ENCODE results near the gene CLIC6. TPM values are rescaled to one million over a fixed set of nuclear protein-coding genes. Genes with fewer than 3 reads are reported as not detected.
A peak's percentile ranks its signal among the peaks of the same experiment; 100 is the strongest.

CLIC6 gene
- polyA plus RNA-seq, 2 of the 4 experiments (the other 2 are of a cell fraction) = 0.01 to 0.08 TPM

GRCh38 chr21:34635307-34635706, 33.5 kb upstream of the CLIC6 start:
- WGBS (ENCODE audit: missing lambda C conversion rate) = 50% methylated on average over 3 of the region's 3 CpGs
- Histone ChIP-seq H3K9me3 (no peaks in the 10 kb centered on the region), H3K4me2 (no peak overlapping the region), H3K27ac (no peak overlapping the region), H3K4me3 (no peak overlapping the region), H3K4me1 (no peaks in the 10 kb centered on the region)
- no peak for FAIRE-seq
- peak in 1 of 2 experiments; percentile 5 for DNase-seq (ENCODE audit: low read depth in 1 of 2, low spot score in 1 of 2)
- no peak for ATAC-seq
- no peak for TF ChIP-seq HOXA7 (CRISPR knock-in tag; IDR thresholded peaks at IDR 0.05)
- TF ChIP-seq FOXS1 (CRISPR knock-in tag; IDR thresholded peaks at IDR 0.05) = no peak
- TF ChIP-seq BCL3 (IDR thresholded peaks at IDR 0.05) = no peak
- no peak for TF ChIP-seq TFCP2L1 (CRISPR knock-in tag; IDR thresholded peaks at IDR 0.05)
- TF ChIP-seq CTCF (IDR thresholded peaks at IDR 0.05) = peak; percentile 14; the same call in 1 of the 3 replicates
- no peak for TF ChIP-seq NFE2L2 (conservative IDR thresholded peaks at IDR 0.05; ENCODE audit: low read length)
- ChIA-PET POLR2A (no interaction called here), CTCF (interaction anchor here (1.1 to 1.2 kb wide), 2 partner anchors 8 to 287 kb away, joined by 3 read pairs; no protein-coding TSS in a partner anchor)

- H3K4me2 ChIP-seq = no peak overlapping the region
- H3K4me3 ChIP-seq = no peak overlapping the region
- WGBS (ENCODE audit: missing lambda C conversion rate) = 15% methylated on average over 3 of the region's 3 CpGs
- FAIRE-seq (no peak), DNase-seq (ENCODE audit: low read depth in 1 of 2, low spot score in 1 of 2) (no peak), ATAC-seq (no peak; a peak in 1 of 6 replicates)
- POLR2A ChIA-PET = no interaction called here
- H3K4me1 ChIP-seq = no peaks in the 10 kb centered on the region
- CTCF ChIA-PET = interaction anchor here (0.6 to 1.3 kb wide), 4 partner anchors 41 to 276 kb away, joined by 3 to 5 read pairs (median 4); no protein-coding TSS in a partner anchor
- TF ChIP-seq HOXB5 (CRISPR knock-in tag; IDR thresholded peaks at IDR 0.05) (no peak), EP300 (IDR thresholded peaks at IDR 0.05) (no peak), HDAC2 (IDR thresholded peaks at IDR 0.05) (no peak), JUNB (IDR thresholded peaks at IDR 0.05) (no peak), USF2 (IDR thresholded peaks at IDR 0.05) (no peak), RNF2 (IDR thresholded peaks at IDR 0.05; ENCODE audit: borderline replicate concordance, low read depth) (no peak), RFX5 (IDR thresholded peaks at IDR 0.05) (no peak), KDM1A (IDR thresholded peaks at IDR 0.05; ENCODE audit: low read depth) (no peak), BCL3 (IDR thresholded peaks at IDR 0.05) (no peak), CBX8 (IDR thresholded peaks at IDR 0.05) (no peak), POLR2A (IDR thresholded peaks at IDR 0.05; ENCODE audit: low read length) (no peak), SMC3 (IDR thresholded peaks at IDR 0.05) (no peak), GATA3 (IDR thresholded peaks at IDR 0.05; ENCODE audit: borderline replicate concordance) (no peak), MAZ (IDR thresholded peaks at IDR 0.05; ENCODE audit: borderline replicate concordance, low read depth, low read length) (no peak), KDM5A (IDR thresholded peaks at IDR 0.05) (no peak), MYC (IDR thresholded peaks at IDR 0.05; ENCODE audit: borderline replicate concordance, low read length) (no peak)
- no peak overlapping the region for H3K27ac ChIP-seq
- H3K9me3 ChIP-seq = no peaks in the 10 kb centered on the region
Measured at GRCh38 chr21:34636961-34637360, 31.8 kb upstream of the CLIC6 start.

GRCh38 chr21:34639250-34639649, 29.5 kb upstream of the CLIC6 start:
- no peaks in the 10 kb centered on the region for H3K4me1 ChIP-seq
- 29% methylated on average over 1 of the region's 1 CpG for WGBS (ENCODE audit: missing lambda C conversion rate)
- no peak overlapping the region for H3K4me3 ChIP-seq
- H3K4me2 ChIP-seq = no peak overlapping the region
- H3K27ac ChIP-seq = no peak overlapping the region
- H3K9me3 ChIP-seq = no peaks in the 10 kb centered on the region
- TF ChIP-seq ZC3H11A (IDR thresholded peaks at IDR 0.05) (no peak), ELK1 (IDR thresholded peaks at IDR 0.05; ENCODE audit: low read depth, low read length) (no peak), KDM5A (IDR thresholded peaks at IDR 0.05) (no peak), NPAS2 (CRISPR knock-in tag; IDR thresholded peaks at IDR 0.05; ENCODE audit: borderline replicate concordance) (no peak), CEBPB (IDR thresholded peaks at IDR 0.05) (no peak), BHLHE40 (IDR thresholded peaks at IDR 0.05; ENCODE audit: low read depth, low read length) (no peak), CTCF (IDR thresholded peaks at IDR 0.05) (no peak)
- DNase-seq (ENCODE audit: low read depth in 1 of 2, low spot score in 1 of 2) = no peak
- ATAC-seq = no peak
- ChIA-PET CTCF (interaction anchor here (1.0 to 2.4 kb wide), 2 partner anchors 8 to 15 kb away, joined by 4 to 9 read pairs; no protein-coding TSS in a partner anchor), POLR2A (no interaction called here)
- no peak for FAIRE-seq
